Stimulated activated CD8-positive, alpha-beta memory T cell treated with anti-CD3 and anti-CD28 coated beads, Interleukin-4, amount 100 ng/mL, for 48 hours (primary cell): ENCODE measurements around the gene USP17L20.
A peak's percentile ranks its signal among the peaks of the same experiment; 100 is the strongest.
"Not testable (repeated sequence)": the region's sequence is repeated elsewhere in the genome, so short reads cannot be mapped to it uniquely, and the experiment has no call there.

ENCODE experiments used
- DNase-seq: peaks from one replicate; pipeline ENCODE4 v3.0.0-alpha.2; 2020

Gene USP17L20, protein sequence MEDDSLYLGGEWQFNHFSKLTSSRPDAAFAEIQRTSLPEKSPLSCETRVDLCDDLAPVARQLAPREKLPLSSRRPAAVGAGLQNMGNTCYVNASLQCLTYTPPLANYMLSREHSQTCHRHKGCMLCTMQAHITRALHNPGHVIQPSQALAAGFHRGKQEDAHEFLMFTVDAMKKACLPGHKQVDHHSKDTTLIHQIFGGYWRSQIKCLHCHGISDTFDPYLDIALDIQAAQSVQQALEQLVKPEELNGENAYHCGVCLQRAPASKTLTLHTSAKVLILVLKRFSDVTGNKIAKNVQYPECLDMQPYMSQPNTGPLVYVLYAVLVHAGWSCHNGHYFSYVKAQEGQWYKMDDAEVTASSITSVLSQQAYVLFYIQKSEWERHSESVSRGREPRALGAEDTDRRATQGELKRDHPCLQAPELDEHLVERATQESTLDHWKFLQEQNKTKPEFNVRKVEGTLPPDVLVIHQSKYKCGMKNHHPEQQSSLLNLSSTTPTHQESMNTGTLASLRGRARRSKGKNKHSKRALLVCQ

DNA sequence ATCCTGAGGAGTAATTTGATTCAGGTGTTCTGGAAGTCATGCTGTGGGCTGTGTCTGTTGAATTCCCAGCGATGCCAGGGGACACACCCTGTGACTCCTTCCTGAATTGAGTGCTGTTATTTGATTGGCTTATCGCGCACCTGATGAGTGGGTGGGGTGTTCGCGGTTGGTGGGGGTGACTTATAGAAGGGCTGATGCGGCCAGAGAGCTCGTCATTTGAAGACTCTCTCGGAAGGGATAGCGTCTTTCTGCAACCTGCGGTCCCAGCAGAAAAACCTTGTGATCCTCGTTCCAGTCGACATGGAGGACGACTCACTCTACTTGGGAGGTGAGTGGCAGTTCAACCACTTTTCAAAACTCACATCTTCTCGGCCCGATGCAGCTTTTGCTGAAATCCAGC, at the start of gene USP17L20:
TSS of gene USP17L20 (plus strand) at position 301 of the 400 bp plus-strand sequence. CDS start at position 301, 0 bp downstream.
- not testable (repeated sequence) for DNase-seq

DNA sequence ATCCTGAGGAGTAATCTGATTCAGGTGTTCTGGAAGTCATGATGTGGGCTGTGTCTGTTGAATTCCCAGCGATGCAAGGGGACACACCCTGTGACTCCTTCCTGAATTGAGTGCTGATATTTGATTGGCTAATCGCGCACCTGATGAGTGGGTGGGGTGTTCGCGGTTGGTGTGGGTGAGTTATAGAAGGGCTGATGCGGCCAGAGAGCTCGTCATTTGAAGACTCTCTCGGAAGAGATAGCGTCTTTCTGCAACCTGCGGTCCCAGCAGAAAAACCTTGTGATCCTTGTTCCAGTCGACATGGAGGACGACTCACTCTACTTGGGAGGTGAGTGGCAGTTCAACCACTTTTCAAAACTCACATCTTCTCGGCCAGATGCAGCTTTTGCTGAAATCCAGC, 47.6 kb upstream of the USP17L20 start, which contains the start of gene USP17L10:
TSS of gene USP17L10 (plus strand) at position 301 of the 400 bp plus-strand sequence. CDS start at position 301, 0 bp downstream.
- DNase-seq, result not testable (repeated sequence)

DNA sequence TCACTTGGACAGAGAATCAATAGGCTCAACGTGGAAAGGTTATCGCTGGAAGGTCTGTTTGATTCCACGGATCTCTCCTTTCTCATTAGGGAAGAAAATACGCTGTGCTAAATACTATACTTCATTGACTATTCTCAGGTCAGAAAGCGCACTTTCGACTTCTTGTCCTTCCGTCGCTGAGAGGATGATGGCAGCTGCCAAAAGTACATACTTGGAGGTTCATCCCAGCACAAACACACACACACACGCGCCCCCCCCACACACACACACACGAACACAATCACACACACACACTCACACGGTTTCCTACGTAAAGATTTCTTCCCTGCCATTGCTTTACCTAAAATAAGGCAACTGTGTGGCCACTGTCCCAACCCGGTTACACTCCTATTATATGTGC, 43.2 kb upstream of the USP17L20 start:
- DNase-seq, result not testable (repeated sequence)

DNA sequence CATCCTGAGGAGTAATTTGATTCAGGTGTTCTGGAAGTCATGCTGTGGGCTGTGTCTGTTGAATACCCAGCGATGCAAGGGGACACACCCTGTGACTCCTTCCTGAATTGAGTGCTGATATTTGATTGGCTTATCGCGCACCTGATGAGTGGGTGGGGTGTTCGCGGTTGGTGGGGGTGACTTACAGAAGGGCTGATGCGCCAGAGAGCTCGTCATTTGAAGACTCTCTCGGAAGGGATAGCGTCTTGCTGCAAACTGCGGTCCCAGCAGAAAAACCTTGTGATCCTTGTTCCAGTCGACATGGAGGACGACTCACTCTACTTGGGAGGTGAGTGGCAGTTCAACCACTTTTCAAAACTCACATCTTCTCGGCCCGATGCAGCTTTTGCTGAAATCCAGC, 42.8 kb upstream of the USP17L20 start, which contains the start of gene USP17L11:
TSS of gene USP17L11 (plus strand) at position 301 of the 400 bp plus-strand sequence. CDS start at position 301, 0 bp downstream.
- not testable (repeated sequence) for DNase-seq

DNA sequence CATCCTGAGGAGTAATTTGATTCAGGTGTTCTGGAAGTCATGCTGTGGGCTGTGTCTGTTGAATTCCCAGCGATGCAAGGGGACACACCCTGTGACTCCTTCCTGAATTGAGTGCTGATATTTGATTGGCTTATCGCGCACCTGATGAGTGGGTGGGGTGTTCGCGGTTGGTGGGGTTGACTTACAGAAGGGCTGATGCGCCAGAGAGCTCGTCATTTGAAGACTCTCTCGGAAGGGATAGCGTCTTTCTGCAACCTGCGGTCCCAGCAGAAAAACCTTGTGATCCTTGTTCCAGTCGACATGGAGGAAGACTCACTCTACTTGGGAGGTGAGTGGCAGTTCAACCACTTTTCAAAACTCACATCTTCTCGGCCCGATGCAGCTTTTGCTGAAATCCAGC, 38.1 kb upstream of the USP17L20 start, which contains the start of gene USP17L12:
TSS of gene USP17L12 (plus strand) at position 301 of the 400 bp plus-strand sequence. CDS start at position 301, 0 bp downstream.
- DNase-seq, result not testable (repeated sequence)

DNA sequence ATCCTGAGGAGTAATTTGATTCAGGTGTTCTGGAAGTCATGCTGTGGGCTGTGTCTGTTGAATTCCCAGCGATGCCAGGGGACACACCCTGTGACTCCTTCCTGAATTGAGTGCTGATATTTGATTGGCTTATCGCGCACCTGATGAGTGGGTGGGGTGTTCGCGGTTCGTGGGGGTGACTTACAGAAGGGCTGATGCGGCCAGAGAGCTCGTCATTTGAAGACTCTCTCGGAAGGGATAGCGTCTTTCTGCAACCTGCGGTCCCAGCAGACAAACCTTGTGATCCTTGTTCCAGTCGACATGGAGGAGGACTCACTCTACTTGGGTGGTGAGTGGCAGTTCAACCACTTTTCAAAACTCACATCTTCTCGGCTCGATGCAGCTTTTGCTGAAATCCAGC, 33.3 kb upstream of the USP17L20 start, which contains the start of gene USP17L13:
TSS of gene USP17L13 (plus strand) at position 301 of the 400 bp plus-strand sequence. CDS start at position 301, 0 bp downstream.
- DNase-seq, result not testable (repeated sequence)

DNA sequence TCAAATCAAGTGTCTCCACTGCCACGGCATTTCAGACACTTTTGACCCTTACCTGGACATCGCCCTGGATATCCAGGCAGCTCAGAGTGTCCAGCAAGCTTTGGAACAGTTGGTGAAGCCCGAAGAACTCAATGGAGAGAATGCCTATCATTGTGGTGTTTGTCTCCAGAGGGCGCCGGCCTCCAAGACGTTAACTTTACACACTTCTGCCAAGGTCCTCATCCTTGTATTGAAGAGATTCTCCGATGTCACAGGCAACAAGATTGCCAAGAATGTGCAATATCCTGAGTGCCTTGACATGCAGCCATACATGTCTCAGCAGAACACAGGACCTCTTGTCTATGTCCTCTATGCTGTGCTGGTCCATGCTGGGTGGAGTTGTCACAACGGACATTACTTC, 27.7 kb upstream of the USP17L20 start:
- not testable (repeated sequence) for DNase-seq

DNA sequence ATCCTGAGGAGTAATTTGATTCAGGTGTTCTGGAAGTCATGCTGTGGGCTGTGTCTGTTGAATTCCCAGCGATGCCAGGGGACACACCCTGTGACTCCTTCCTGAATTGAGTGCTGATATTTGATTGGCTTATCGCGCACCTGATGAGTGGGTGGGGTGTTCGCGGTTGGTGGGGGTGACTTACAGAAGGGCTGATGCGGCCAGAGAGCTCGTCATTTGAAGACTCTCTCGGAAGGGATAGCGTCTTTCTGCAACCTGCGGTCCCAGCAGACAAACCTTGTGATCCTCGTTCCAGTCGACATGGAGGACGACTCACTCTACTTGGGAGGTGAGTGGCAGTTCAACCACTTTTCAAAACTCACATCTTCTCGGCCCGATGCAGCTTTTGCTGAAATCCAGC, 23.8 kb upstream of the USP17L20 start, which contains the start of gene USP17L15:
TSS of gene USP17L15 (plus strand) at position 301 of the 400 bp plus-strand sequence. CDS start at position 301, 0 bp downstream.
- not testable (repeated sequence) for DNase-seq

DNA sequence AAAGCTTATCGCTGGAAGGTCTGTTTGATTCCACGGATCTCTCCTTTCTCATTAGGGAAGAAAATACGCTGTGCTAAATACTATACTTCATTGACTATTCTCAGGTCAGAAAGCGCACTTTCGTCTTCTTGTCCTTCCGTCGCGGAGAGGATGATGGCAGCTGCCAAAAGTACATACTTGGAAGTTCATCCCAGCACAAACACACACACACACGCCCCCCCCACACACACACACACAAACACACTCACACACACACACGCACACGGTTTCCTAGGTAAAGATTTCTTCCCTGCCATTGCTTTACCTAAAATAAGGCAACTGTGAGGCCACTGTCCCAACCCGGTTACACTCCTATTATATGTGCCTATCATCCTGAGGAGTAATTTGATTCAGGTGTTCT, 19.5 kb upstream of the USP17L20 start:
- DNase-seq, result not testable (repeated sequence)

DNA sequence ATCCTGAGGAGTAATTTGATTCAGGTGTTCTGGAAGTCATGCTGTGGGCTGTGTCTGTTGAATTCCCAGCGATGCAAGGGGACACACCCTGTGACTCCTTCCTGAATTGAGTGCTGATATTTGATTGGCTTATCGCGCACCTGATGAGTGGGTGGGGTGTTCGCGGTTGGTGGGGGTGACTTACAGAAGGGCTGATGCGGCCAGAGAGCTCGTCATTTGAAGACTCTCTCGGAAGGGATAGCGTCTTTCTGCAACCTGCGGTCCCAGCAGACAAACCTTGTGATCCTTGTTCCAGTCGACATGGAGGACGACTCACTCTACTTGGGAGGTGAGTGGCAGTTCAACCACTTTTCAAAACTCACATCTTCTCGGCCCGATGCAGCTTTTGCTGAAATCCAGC, 14.3 kb upstream of the USP17L20 start, which contains the start of gene USP17L17:
TSS of gene USP17L17 (plus strand) at position 301 of the 400 bp plus-strand sequence. CDS start at position 301, 0 bp downstream.
- DNase-seq, result not testable (repeated sequence)

DNA sequence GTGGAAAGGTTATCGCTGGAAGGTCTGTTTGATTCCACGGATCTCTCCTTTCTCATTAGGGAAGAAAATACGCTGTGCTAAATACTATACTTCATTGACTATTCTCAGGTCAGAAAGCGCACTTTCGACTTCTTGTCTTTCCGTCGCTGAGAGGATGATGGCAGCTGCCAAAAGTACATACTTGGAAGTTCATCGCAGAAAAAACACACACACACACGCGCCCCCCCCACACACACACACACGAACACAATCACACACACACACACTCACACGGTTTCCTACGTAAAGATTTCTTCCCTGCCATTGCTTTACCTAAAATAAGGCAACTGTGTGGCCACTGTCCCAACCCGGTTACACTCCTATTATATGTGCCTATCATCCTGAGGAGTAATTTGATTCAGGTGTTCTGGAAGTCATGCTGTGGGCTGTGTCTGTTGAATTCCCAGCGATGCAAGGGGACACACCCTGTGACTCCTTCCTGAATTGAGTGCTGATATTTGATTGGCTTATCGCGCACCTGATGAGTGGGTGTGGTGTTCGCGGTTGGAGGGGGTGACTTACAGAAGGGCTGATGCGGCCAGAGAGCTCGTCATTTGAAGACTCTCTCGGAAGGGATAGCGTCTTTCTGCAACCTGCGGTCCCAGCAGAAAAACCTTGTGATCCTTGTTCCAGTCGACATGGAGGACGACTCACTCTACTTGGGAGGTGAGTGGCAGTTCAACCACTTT, 9.8 kb upstream of the USP17L20 start, which contains the start of gene USP17L18:
TSS of gene USP17L18 (plus strand) at position 678 of the 728 bp plus-strand sequence. CDS start at position 678, 0 bp downstream.
- peak; percentile 27 for DNase-seq

DNA sequence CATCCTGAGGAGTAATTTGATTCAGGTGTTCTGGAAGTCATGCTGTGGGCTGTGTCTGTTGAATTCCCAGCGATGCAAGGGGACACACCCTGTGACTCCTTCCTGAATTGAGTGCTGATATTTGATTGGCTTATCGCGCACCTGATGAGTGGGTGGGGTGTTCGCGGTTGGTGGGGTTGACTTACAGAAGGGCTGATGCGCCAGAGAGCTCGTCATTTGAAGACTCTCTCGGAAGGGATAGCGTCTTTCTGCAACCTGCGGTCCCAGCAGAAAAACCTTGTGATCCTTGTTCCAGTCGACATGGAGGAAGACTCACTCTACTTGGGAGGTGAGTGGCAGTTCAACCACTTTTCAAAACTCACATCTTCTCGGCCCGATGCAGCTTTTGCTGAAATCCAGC, 4.8 kb upstream of the USP17L20 start, which contains the start of gene USP17L19:
TSS of gene USP17L19 (plus strand) at position 301 of the 400 bp plus-strand sequence. CDS start at position 301, 0 bp downstream.
- DNase-seq, result not testable (repeated sequence)

DNA sequence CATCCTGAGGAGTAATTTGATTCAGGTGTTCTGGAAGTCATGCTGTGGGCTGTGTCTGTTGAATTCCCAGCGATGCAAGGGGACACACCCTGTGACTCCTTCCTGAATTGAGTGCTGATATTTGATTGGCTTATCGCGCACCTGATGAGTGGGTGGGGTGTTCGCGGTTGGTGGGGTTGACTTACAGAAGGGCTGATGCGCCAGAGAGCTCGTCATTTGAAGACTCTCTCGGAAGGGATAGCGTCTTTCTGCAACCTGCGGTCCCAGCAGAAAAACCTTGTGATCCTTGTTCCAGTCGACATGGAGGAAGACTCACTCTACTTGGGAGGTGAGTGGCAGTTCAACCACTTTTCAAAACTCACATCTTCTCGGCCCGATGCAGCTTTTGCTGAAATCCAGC, 4.6 kb downstream of the USP17L20 start, which contains the start of gene USP17L21:
TSS of gene USP17L21 (plus strand) at position 301 of the 400 bp plus-strand sequence. CDS start at position 301, 0 bp downstream.
- not testable (repeated sequence) for DNase-seq

DNA sequence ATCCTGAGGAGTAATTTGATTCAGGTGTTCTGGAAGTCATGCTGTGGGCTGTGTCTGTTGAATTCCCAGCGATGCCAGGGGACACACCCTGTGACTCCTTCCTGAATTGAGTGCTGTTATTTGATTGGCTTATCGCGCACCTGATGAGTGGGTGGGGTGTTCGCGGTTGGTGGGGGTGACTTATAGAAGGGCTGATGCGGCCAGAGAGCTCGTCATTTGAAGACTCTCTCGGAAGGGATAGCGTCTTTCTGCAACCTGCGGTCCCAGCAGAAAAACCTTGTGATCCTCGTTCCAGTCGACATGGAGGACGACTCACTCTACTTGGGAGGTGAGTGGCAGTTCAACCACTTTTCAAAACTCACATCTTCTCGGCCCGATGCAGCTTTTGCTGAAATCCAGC, 9.4 kb downstream of the USP17L20 start, which contains the start of gene USP17L22:
TSS of gene USP17L22 (plus strand) at position 301 of the 400 bp plus-strand sequence. CDS start at position 301, 0 bp downstream.
- DNase-seq, result not testable (repeated sequence)

DNA sequence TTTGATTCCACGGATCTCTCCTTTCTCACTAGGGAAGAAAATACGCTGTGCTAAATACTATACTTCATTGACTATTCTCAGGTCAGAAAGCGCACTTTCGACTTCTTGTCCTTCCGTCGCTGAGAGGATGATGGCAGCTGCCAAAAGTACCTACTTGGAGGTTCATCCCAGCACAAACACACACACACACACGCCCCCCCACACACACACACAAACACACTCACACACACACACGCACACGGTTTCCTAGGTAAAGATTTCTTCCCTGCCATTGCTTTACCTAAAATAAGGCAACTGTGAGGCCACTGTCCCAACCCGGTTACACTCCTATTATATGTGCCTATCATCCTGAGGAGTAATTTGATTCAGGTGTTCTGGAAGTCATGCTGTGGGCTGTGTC, 13.8 kb downstream of the USP17L20 start:
- DNase-seq, result peak; percentile 39
